ENCODE measurements around the gene SYNM. TPM values are rescaled to one million over a fixed set of nuclear protein-coding genes. Genes with fewer than 3 reads are reported as not detected.

The SYNM gene
- total and polyA plus RNA-seq, 7 experiments from 2014 or later = 0.17 to 6.0 (median 1.6) TPM

DNA sequence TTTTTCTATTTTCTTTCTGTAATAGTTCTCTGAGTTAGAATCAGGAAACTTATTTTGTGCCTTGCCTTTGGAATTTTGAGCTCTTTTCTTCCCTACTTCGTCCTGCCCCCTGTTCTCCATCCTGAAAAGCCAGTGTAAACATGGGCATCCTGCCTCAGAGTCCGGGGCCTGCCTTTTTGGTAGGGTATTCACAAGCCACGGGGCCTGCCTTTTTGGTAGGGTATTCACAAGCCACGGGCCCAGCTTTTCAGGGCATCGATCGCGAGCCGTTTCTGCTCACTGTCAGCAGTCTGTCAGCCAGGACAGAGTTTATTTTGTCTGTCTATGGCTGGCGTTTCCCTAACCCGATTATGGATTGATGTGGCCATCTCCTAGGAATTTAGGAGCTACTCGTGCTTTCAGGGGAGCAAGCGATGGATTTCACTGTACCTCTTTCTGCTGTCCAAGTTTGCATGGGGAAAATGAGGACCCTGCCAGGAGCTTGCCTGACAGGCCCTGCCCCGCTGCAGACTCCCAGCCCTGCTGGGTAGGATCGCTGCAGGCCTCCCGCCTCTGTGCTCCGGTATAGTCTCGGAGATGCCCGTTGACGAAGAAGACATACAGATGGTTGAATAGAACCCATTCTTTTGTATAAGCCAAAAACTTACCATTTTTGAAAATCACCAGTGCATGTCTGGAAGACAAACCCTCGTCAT, 12.8 kb downstream of the SYNM start:
- Mint-ChIP-seq H3K27me3 (peaks cover 0 to 12% (median 0%) of the 10 kb centered on the region in 5 donors), H3K4me1 (peaks cover 0 to 2% (median 0%) of the 10 kb centered on the region in 7 donors), H3K27ac (no peak overlapping the region), H3K9me3 (no peaks in the 10 kb centered on the region), H3K4me3 (no peak overlapping the region), H3K36me3 (no peaks in the 10 kb centered on the region)
- no peaks in the 10 kb centered on the region for H3K27me3 ChIP-seq (ENCODE audit: control insufficient read depth in 2 of 2, insufficient read depth in 2 of 2, low read length in 2 of 2)
- H3K9me3 ChIP-seq (ENCODE audit: control insufficient read depth in 2 of 3, low read length in 3 of 3) = no peaks in the 10 kb centered on the region
- no peak overlapping the region for H3K4me3 ChIP-seq (ENCODE audit: low read length)
- no peak for ATAC-seq
- ChIA-PET POLR2A (no interaction called here), CTCF (no interaction called here)
- no peaks in the 10 kb centered on the region for H3K4me1 ChIP-seq (ENCODE audit: control insufficient read depth in 2 of 2, insufficient read depth in 2 of 2, low read length in 2 of 2)
- DNase-seq = no peak
- H3K27ac ChIP-seq (ENCODE audit: low read depth, low read length) = no peak overlapping the region
- H3K36me3 ChIP-seq (ENCODE audit: control insufficient read depth in 2 of 3, insufficient read depth in 3 of 3, low read length in 3 of 3) = no peaks in the 10 kb centered on the region
- intact Hi-C loops (cut with micrococcal nuclease) = no loop called here

DNA sequence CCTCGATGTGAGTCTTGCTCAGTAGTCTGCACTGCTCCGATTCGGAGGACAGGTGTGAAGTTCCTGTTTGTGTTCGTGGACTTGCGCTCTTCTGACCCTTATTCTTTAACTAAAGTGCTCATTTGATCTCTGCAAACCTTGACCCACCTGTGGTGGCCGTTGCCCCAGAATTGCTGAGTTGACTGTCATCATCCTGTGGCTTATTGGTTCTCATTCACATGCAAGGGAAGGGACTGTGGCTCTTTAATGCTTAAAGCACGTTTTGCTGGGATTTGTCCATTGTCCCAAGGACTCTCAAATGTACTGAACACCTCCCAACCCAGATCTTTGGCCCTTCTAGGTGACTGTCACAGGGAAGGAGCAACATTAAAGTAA, 13.4 kb downstream of the SYNM start:
- Histone ChIP-seq H3K27ac (ENCODE audit: low read depth, low read length) (no peak overlapping the region), H3K36me3 (ENCODE audit: control insufficient read depth in 2 of 3, insufficient read depth in 3 of 3, low read length in 3 of 3) (no peaks in the 10 kb centered on the region), H3K9me3 (ENCODE audit: control insufficient read depth in 2 of 3, low read length in 3 of 3) (no peaks in the 10 kb centered on the region), H3K27me3 (ENCODE audit: control insufficient read depth in 2 of 2, insufficient read depth in 2 of 2, low read length in 2 of 2) (no peaks in the 10 kb centered on the region), H3K4me3 (ENCODE audit: low read length) (no peak overlapping the region), H3K4me1 (ENCODE audit: control insufficient read depth in 2 of 2, insufficient read depth in 2 of 2, low read length in 2 of 2) (no peaks in the 10 kb centered on the region)
- Mint-ChIP-seq H3K27me3 (peaks cover 0 to 14% (median 0%) of the 10 kb centered on the region in 5 donors), H3K9me3 (no peaks in the 10 kb centered on the region), H3K4me3 (no peak overlapping the region), H3K27ac (peak overlapping the region in 1 of 9 donors; percentile 29), H3K36me3 (no peaks in the 10 kb centered on the region), H3K4me1 (peaks cover 0 to 2% (median 0%) of the 10 kb centered on the region in 7 donors)
- ChIA-PET POLR2A (no interaction called here), CTCF (no interaction called here)
- intact Hi-C loops (cut with micrococcal nuclease) = no loop called here
- DNase-seq = no peak
- ATAC-seq = no peak

DNA sequence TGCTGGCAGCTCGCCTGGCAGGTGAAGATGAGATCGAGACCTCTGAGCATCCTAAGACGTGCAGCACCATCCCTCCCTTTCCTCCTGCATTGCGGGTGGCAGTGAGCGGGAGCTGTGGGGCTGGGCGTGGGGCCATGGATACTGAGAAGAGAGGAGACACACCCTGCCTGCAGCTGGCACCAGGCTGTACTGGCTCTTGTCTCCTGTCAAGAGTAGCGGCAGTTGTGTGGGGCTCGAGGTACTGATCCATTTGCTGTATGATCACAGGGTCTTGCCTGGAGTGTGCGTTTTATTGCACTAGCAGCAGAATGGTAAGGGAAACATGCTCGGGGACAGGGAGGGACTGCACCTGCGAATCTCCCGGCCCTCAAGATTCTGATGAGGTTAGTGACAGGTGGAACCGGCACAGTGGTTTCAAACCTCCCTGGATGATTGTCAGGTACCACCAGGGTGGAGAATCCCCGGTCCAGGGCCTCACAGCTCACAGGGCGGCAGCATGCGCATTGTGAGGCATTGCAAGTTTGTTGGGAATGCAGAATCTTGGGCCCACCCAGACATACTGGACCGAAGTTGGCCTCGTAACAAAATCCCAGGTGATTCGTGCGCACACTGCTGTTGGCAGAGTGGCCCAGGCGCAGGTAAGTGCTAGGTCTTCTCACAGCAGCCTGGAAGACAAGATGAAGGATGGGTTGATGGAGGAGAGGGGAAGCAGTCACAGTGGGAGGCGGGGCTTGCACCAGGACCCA, 14.1 kb downstream of the SYNM start:
- peaks cover 0 to 2% (median 0%) of the 10 kb centered on the region in 7 donors for H3K4me1 Mint-ChIP-seq
- no peak overlapping the region for H3K4me3 Mint-ChIP-seq
- peaks cover 0 to 16% (median 0%) of the 10 kb centered on the region in 5 donors for H3K27me3 Mint-ChIP-seq
- CTCF ChIA-PET = no interaction called here
- H3K36me3 ChIP-seq (ENCODE audit: control insufficient read depth in 2 of 3, insufficient read depth in 3 of 3, low read length in 3 of 3) = no peaks in the 10 kb centered on the region
- no peak overlapping the region for H3K27ac Mint-ChIP-seq
- ATAC-seq (no peak), DNase-seq (no peak)
- no peak overlapping the region for H3K4me3 ChIP-seq (ENCODE audit: low read length)
- no peaks in the 10 kb centered on the region for H3K27me3 ChIP-seq (ENCODE audit: control insufficient read depth in 2 of 2, insufficient read depth in 2 of 2, low read length in 2 of 2)
- H3K9me3 Mint-ChIP-seq = no peaks in the 10 kb centered on the region
- no peak overlapping the region for H3K27ac ChIP-seq (ENCODE audit: low read depth, low read length)
- POLR2A ChIA-PET = no interaction called here
- H3K36me3 Mint-ChIP-seq = no peaks in the 10 kb centered on the region
- no peaks in the 10 kb centered on the region for H3K9me3 ChIP-seq (ENCODE audit: control insufficient read depth in 2 of 3, low read length in 3 of 3)
- intact Hi-C loops (cut with micrococcal nuclease) = no loop called here
- H3K4me1 ChIP-seq (ENCODE audit: control insufficient read depth in 2 of 2, insufficient read depth in 2 of 2, low read length in 2 of 2) = no peaks in the 10 kb centered on the region

DNA sequence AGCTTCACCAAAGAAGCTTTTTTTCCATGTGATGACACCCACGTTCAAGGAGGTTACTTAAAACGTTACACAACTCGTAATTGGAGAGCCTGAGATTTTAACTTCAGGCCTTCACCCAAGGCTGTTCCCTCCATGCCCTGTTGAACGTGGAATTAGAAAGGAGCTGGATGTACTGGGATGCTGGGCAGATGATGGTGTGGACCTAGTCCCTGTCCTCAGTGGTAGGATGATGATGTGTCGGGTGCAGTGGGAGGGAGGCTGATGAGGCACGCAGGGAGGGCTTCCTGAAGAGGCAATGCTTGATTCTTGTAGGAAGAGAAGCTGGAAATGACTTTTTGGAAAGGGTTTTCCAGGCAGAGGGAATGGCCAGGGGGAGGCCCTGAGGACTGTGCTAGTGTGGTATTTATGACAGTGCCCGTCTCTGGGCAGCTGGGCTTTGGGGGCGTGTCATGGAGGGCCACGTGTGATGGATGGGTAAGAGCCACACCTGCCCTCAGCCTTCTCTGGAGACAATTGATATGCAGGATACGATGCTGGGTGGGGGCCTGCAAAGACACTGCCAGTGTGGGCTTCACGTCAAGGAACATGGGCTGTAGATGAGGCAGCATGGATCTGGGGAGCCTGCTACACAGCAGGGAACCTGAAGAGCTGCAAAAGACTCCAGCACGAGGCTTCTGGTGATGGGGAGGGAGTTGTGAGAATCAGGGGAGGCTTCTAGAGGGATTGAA, 15.3 kb downstream of the SYNM start:
- DNase-seq (no peak), ATAC-seq (no peak)
- Mint-ChIP-seq H3K9me3 (no peaks in the 10 kb centered on the region), H3K4me1 (peaks cover 0 to 2% (median 0%) of the 10 kb centered on the region in 7 donors), H3K27ac (no peak overlapping the region), H3K36me3 (no peaks in the 10 kb centered on the region), H3K27me3 (peaks cover 0 to 16% (median 0%) of the 10 kb centered on the region in 5 donors), H3K4me3 (no peak overlapping the region)
- Histone ChIP-seq H3K4me1 (ENCODE audit: control insufficient read depth in 2 of 2, insufficient read depth in 2 of 2, low read length in 2 of 2) (no peaks in the 10 kb centered on the region), H3K27me3 (ENCODE audit: control insufficient read depth in 2 of 2, insufficient read depth in 2 of 2, low read length in 2 of 2) (no peaks in the 10 kb centered on the region), H3K4me3 (ENCODE audit: low read length) (no peak overlapping the region), H3K36me3 (ENCODE audit: control insufficient read depth in 2 of 3, insufficient read depth in 3 of 3, low read length in 3 of 3) (no peaks in the 10 kb centered on the region), H3K9me3 (ENCODE audit: control insufficient read depth in 2 of 3, low read length in 3 of 3) (no peaks in the 10 kb centered on the region), H3K27ac (ENCODE audit: low read depth, low read length) (no peak overlapping the region)
- POLR2A ChIA-PET = no interaction called here
- CTCF ChIA-PET = no interaction called here
- intact Hi-C loops (cut with micrococcal nuclease) = no loop called here

DNA sequence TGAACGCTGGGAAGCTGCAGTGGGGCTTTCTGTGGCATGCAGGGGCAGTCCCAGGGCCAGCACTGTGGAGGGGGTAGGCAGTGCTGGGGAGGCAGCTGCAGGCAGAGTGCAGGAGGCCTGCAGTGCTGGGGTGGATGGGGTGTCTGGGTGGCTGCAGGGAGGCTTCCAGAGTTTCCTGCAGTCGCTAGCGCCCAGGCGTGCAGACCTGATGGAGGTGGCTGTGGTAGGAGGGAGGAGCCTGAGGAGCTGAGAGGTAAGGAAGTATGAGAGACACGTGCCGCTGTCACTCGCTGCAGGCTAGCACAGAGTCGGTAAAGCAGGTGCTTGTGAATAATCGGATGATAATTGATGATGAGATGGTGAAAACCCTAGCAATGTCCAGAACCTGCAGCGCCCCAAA, 16.3 kb downstream of the SYNM start:
- Mint-ChIP-seq H3K4me3 (no peak overlapping the region), H3K9me3 (no peaks in the 10 kb centered on the region), H3K27ac (no peak overlapping the region), H3K36me3 (no peaks in the 10 kb centered on the region), H3K4me1 (peaks cover 0 to 2% (median 0%) of the 10 kb centered on the region in 7 donors), H3K27me3 (peaks cover 0 to 16% (median 0%) of the 10 kb centered on the region in 5 donors)
- no peaks in the 10 kb centered on the region for H3K27me3 ChIP-seq (ENCODE audit: control insufficient read depth in 2 of 2, insufficient read depth in 2 of 2, low read length in 2 of 2)
- no peak for ATAC-seq
- H3K4me3 ChIP-seq (ENCODE audit: low read length) = no peak overlapping the region
- DNase-seq = no peak
- H3K4me1 ChIP-seq (ENCODE audit: control insufficient read depth in 2 of 2, insufficient read depth in 2 of 2, low read length in 2 of 2) = no peaks in the 10 kb centered on the region
- no peak overlapping the region for H3K27ac ChIP-seq (ENCODE audit: low read depth, low read length)
- H3K9me3 ChIP-seq (ENCODE audit: control insufficient read depth in 2 of 3, low read length in 3 of 3) = no peaks in the 10 kb centered on the region
- intact Hi-C loops (cut with micrococcal nuclease) = no loop called here
- ChIA-PET CTCF (no interaction called here), POLR2A (no interaction called here)
- no peaks in the 10 kb centered on the region for H3K36me3 ChIP-seq (ENCODE audit: control insufficient read depth in 2 of 3, insufficient read depth in 3 of 3, low read length in 3 of 3)

DNA sequence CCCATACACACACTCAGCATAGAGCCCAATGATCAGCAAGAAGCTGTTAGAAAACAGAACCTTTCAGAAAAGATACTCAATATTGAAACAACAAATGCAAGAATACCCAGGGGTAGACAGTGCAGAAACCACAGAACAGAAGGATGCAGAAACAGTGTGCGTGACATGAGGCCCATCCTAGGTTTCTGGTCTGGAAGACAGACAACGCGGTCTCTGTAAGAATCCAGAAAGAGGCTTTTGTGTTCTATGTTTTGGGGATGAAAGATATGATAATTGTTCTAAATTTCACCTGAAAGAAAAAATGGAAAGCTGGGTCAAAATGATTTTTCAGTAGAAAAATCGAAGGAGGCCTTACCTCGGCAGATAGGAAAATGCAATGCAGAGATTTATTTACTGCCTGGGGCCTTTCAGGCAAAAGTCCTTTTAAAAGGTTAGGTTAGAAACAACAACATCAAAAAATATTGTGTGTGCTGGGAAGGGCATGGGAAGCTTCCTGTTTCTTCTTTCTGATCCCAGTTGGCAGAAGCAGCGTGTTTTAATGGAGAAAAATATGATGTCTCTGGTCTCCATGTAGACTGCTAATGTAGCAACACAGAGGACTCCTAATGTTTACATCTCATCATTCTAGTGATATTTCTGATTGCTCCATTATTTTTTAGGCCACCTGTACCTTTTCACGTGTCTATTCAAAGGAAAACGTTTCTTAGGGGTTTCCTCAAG, 17.0 kb downstream of the SYNM start:
- ATAC-seq (no peak), DNase-seq (no peak)
- Mint-ChIP-seq H3K27me3 (peaks cover 0 to 16% (median 0%) of the 10 kb centered on the region in 5 donors), H3K4me3 (no peak overlapping the region), H3K9me3 (no peaks in the 10 kb centered on the region), H3K4me1 (peaks cover 0 to 2% (median 0%) of the 10 kb centered on the region in 7 donors), H3K27ac (peak overlapping the region in 1 of 9 donors; percentile 53), H3K36me3 (no peaks in the 10 kb centered on the region)
- ChIA-PET POLR2A (no interaction called here), CTCF (interaction anchor here (0.6 kb wide), 1 partner anchor 291 kb away, joined by 4 read pairs; no protein-coding TSS in a partner anchor)
- no peaks in the 10 kb centered on the region for H3K27me3 ChIP-seq (ENCODE audit: control insufficient read depth in 2 of 2, insufficient read depth in 2 of 2, low read length in 2 of 2)
- H3K4me1 ChIP-seq (ENCODE audit: control insufficient read depth in 2 of 2, insufficient read depth in 2 of 2, low read length in 2 of 2) = no peaks in the 10 kb centered on the region
- intact Hi-C loops (cut with micrococcal nuclease) = no loop called here
- H3K27ac ChIP-seq (ENCODE audit: low read depth, low read length) = no peak overlapping the region
- H3K36me3 ChIP-seq (ENCODE audit: control insufficient read depth in 2 of 3, insufficient read depth in 3 of 3, low read length in 3 of 3) = no peaks in the 10 kb centered on the region
- no peak overlapping the region for H3K4me3 ChIP-seq (ENCODE audit: low read length)
- no peaks in the 10 kb centered on the region for H3K9me3 ChIP-seq (ENCODE audit: control insufficient read depth in 2 of 3, low read length in 3 of 3)

Measured in naive thymus-derived CD4-positive, alpha-beta T cell (primary cell).